Measurements from ENCODE around the gene PLEKHG1.

The PLEKHG1 gene

GRCh38 chr6:150620244-150620643 is 20.6 kb downstream of the PLEKHG1 start:
- no peak for DNase-seq (ENCODE audit: low spot score)

DNA sequence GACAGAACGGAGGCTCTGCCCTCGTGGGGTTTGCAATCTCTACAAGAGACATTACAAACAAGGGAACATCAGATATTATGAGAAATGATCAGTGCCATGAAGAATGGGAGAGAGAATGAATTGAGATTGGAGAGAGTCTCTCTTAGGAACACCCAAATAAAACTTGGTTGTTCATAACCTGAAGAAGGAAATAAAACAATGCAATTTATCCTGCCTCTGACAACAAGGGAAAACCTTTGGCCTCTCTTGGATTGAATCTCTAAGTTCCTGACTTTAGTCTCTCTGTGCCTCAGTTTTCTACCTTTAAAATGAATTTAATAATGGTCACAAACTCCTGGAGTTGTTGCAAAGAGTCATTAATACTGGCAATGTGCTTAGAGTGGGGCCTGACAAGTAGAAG is 21.1 kb downstream of the PLEKHG1 start:
- no peak for DNase-seq (ENCODE audit: low spot score)

- DNase-seq (ENCODE audit: low spot score): no peak
Measured at GRCh38 chr6:150622476-150622875, 22.8 kb downstream of the PLEKHG1 start.

DNA sequence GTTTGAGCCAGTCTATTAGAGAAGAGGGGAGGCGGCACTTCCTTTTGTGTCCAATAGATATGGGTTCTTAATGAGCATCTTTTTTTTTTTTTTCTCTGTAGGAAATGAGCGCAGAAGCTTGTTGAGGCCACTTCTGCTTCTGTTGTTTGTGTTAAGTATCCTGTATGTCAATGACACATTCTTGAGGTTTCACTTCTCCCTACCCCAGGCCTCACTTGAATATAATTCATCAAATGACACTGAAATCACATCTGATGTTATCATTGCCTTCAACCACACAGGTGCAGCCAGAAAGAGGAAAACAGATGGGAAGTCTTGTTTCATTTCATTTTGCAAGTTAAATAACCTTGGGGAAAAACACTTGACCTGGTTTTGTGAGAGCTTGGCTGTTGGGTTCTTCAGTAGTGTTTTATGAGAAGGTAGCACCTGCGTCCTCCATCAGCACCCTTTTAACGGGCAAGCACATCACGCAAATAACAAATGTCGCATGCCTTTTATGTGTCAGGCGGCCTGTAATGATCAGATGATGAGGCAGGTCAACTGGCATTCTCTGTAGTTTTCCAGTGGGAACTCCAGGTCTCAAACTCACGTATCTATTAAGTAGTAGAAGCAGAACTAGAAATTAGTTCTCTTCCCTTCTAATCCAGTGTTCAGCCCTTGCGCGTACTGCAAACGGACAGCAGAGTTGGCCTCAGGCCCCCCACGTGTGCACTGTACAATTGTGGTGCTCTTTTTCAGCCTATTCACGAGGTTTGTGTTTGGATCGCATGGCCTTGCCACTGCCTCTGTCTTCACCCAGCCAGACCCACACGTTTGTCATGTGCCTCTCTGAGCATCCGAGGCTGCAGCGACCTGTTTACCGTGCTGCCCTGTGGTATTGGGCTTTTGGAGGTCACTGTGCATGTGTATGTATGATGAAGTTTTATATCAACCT is 23.5 kb downstream of the PLEKHG1 start:
- DNase-seq (ENCODE audit: low spot score): no peak

DNA sequence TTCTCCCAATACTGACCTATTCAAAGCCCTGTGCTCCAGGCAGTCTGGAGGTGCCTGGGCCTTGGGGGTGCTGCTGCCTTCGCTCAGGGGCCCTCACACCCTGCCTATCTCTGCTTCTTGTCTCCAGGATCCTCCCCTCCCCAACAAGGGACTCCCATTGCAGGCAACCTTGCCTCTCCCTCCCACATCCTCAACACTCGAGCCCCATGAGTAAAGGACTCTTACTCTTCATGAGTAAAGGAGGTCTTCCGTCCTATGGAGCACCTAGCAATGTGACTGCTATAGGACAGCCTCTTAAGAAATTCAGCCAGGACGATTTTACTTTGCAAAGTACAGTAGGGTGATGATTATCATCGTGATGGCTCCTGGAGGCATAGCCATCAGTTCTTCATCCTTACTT is 24.5 kb downstream of the PLEKHG1 start:
- no peak for DNase-seq (ENCODE audit: low spot score)

DNA sequence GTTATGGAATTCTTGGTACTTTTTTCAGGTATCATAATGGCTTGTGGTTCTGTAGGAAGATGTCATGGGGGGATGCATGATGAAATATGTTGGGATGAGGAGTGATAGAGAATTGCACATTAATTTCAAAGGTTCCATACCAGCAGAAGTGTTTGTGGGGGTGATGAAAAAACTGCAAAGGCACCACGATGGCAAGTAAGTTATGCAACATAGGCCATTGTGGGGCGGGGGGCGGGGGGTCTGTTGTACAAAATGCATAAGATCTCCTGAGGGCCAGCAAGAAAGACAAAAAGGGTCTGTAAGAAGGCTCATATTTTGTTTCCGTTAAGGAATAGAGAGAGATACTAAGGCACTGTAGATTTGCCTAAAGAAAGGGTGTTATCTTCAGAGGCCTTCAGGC is 26.2 kb downstream of the PLEKHG1 start:
- DNase-seq (ENCODE audit: low spot score): no peak

DNA sequence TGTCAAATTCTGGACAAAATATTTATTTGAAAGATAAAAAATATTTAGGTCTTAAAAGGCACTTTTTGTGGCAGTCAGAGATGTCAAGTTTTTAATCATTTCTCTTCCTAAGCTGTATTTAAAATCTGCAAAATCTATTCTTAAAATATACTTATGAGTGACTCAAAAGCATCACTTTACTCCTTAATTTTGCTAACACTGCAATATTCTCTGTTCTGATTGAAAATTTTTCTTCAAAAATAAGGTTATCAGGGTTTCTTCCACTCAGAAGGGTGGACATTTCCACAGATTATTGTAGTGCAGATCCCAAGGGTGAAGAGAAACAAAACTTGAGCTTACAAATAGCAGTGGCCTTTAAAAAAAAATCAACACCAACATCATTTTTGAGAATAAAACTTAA is 27.5 kb downstream of the PLEKHG1 start:
- DNase-seq (ENCODE audit: low spot score): no peak

- no peak for DNase-seq (ENCODE audit: low spot score)
Measured at GRCh38 chr6:150627585-150628025, 27.9 kb downstream of the PLEKHG1 start.

DNA sequence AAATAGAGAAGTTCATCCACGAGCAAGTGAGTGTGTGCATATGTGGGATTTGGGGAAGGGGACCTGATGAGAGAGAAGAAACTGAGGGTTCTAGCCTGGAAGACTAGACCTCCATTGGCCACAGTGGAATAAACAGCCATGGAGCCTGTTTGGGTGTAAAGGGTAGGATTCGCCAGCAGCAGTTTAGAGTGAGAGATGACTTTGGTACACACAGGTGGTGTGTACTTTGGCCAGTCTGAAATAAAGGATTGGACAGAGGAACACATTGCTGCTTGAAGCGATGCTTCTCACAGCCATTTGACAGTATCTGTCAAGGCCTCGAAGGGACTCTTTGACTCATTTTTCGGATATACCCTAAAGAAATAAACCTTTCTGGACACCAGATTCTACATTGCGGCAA is 29.2 kb downstream of the PLEKHG1 start:
- DNase-seq (ENCODE audit: low spot score): no peak

GRCh38 chr6:150631283-150631983 is 31.7 kb downstream of the PLEKHG1 start:
- no peak for DNase-seq (ENCODE audit: low spot score)

DNA sequence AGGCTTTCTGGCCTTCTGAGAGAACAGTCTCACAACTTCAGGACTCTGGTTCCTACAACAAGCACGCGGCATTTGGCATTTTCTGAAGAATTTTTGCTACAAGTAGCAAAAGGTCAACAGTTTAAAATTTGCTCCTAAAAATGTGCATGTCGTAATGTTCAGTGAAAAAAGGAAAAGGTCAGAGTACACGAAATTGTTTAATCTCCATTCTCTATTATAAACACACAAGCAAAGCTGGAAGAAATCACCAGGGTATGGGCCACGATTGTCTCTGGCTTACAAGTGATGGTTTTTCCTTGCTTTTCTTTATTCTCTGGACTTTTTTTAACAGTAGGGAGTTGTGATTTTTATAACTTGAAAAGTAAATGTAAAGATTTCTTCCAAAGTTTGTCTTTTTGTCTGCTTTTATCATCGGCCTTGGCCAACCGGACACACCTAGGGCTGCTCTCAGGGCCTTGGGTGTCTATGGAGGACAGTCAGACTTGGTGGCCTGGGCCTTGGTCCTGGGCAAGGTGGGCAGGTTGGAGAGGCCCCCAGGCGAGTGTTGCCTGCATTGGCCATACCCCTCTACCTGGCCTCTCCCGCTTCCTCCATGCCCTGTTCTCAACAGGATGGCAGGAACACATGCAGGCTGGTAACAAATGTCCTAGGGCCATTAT is 32.4 kb downstream of the PLEKHG1 start:
- DNase-seq (ENCODE audit: low spot score): no peak

- DNase-seq (ENCODE audit: low spot score): no peak
Measured at GRCh38 chr6:150632785-150633485, 33.2 kb downstream of the PLEKHG1 start.

GRCh38 chr6:150633486-150633834 is 33.8 kb downstream of the PLEKHG1 start:
- DNase-seq (ENCODE audit: low spot score): no peak

GRCh38 chr6:150634176-150634963 is 34.7 kb downstream of the PLEKHG1 start:
- DNase-seq (ENCODE audit: low spot score): no peak

GRCh38 chr6:150634964-150635292 is 35.2 kb downstream of the PLEKHG1 start:
- no peak for DNase-seq (ENCODE audit: low spot score)

- no peak for DNase-seq (ENCODE audit: low spot score)
Measured at GRCh38 chr6:150635906-150636514, 36.3 kb downstream of the PLEKHG1 start.

- DNase-seq (ENCODE audit: low spot score): no peak
Measured at GRCh38 chr6:150636808-150637207, 37.1 kb downstream of the PLEKHG1 start.

DNA sequence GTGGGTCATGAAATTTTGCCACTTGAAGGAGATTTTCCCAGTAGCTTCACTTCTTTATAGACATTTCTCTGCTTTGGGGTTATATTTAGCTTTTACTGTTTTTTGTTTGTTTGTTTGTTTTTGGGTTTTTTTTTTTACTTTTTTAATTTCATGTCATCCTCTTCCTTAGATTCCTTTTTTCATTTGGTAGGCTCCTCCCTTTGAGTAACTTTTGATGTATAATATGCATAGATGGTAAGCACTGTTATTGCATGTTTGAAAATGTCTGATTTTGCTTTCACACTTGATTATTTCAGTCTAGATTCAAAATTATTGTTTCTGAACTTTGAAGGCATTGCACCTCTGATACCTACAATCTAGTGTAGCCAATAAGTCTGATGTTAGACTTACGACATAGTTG is 37.6 kb downstream of the PLEKHG1 start:
- no peak for DNase-seq (ENCODE audit: low spot score)

DNA sequence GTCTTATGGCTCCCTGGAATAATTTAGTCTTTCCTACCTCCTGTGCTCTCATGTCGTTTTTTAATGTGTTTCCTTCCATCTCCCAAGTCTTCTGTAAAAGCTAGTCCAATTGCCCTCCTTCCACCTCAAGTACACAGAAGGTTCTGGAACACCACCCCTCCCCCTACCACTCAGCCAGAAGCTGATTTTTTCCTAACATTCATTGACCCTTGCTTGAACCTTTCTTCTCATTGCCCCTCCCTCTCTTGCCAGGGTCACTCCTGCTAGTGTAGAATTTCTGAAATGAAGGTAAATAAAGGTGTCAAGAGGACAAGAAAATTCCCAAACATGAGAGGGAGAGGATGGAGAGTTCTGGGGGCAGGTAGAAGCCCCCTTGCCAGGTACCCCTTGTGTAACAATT is 38.6 kb downstream of the PLEKHG1 start:
- no peak for DNase-seq (ENCODE audit: low spot score)

DNA sequence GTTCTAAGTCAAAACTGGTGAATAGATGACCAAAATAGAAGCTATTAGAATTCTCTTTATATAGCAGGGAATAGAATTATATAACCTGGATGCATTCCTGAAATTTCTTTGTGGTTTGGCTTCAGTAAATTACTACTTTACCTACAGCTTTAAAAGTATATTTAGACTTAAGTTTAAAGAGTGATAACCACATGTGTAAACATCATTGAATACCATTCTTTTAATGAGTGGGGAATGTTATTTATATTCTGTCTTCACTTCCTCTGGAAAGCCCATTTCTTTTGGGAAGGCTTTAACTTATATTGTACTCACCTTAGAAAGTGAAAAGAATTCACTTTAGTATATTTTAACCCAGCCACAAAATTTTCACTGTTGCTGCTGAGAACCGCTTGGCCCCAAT is 39.1 kb downstream of the PLEKHG1 start:
- no peak for DNase-seq (ENCODE audit: low spot score)

DNA sequence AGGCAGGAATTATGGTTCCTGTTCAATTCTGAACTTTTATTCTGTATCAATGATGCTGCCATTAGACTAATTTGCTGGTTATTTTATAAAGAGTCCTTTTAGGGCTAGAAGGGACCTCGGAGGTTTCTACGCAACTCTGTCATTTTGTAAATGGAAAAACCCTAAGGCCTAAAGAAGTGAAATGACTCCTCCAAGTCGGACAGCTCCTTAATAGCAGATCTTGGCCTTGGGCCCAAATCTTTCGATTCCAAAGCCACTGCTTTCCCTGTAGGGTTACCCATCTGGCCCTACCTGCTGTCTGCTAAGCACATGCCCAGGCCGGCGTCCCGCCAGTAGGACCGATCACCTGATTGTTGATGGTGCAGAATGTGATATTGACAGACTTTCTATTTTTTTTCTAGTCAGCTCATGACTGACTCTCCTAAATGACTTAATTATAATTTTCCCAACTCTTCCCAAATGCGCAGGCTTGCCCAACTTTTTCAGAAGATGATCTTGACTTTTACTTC is 40.2 kb downstream of the PLEKHG1 start:
- DNase-seq (ENCODE audit: low spot score): no peak
